Stimulated activated naive CD8-positive, alpha-beta T cell treated with anti-CD3 and anti-CD28 coated beads, Interleukin-15, amount 100 ng/mL, for 72 hours (primary cell): Measurements from ENCODE around the gene TRAPPC2B.

Experiments used
- ATAC-seq: fragments of 150-1000 bp; cut with Tn5 transposase; 2 replicates; pipeline ENCODE4 v1.10.0; 2021; ENCODE audit warnings: mild to moderate bottlenecking, moderate library complexity
- DNase-seq, 2 donors: peaks; one replicate each; pipeline ENCODE4 v3.0.0; 2021 to 2022
- H3K27ac Mint-ChIP-seq, 2 donors: one replicate each; pipeline ENCODE4 v1.8.0; 2022; ENCODE audit warnings: mild to moderate bottlenecking in 2 of 2, mixed read lengths in 2 of 2, moderate library complexity in 2 of 2
- H3K27me3 Mint-ChIP-seq: one replicate; pipeline ENCODE4 v1.8.0; 2022; ENCODE audit warnings: mixed read lengths
- H3K4me1 Mint-ChIP-seq: one replicate; pipeline ENCODE4 v1.8.0; 2022; ENCODE audit warnings: mild to moderate bottlenecking, mixed read lengths
- H3K4me3 Mint-ChIP-seq, 2 donors: one replicate each; pipeline ENCODE4 v1.8.0; 2022; ENCODE audit warnings: mild to moderate bottlenecking in 2 of 2, mixed read lengths in 2 of 2, moderate library complexity in 1 of 2
- H3K9me3 Mint-ChIP-seq, 2 donors: one replicate each; pipeline ENCODE4 v1.8.0; 2022; ENCODE audit warnings: mixed read lengths in 2 of 2

TRAPPC2B gene

GRCh38 chr19:57362997-57363687, at the start of gene TRAPPC2B, which contains the start of gene ZNF547:
TRAPPC2B (plus strand) TSS chr19:57363551; CDS start chr19:57364834, 1,283 bp downstream.
ZNF547 (plus strand) TSS chr19:57363551; CDS start chr19:57368556, 5,005 bp downstream.
- H3K4me3 Mint-ChIP-seq, result peak within 1 kb of the TSS; percentile 98 to 99
- ATAC-seq, result peak; percentile 96
- DNase-seq, result peak; percentile 94 to 99
- H3K27ac Mint-ChIP-seq, result peak within 1 kb of the TSS; percentile 96 to 99
- H3K9me3 Mint-ChIP-seq, result peaks cover 20 to 21% of the 10 kb centered on the region in 2 donors
- no peaks in the 10 kb centered on the region for H3K27me3 Mint-ChIP-seq
- peaks cover 11% of the 10 kb centered on the region for H3K4me1 Mint-ChIP-seq

- H3K27me3 Mint-ChIP-seq, result peaks cover 42% of the 10 kb centered on the region
- no peak for ATAC-seq
- no peak for DNase-seq
- H3K27ac Mint-ChIP-seq, result no peak overlapping the region
- H3K9me3 Mint-ChIP-seq, result peaks cover 35 to 59% of the 10 kb centered on the region in 2 donors
- H3K4me3 Mint-ChIP-seq, result no peak overlapping the region
- no peaks in the 10 kb centered on the region for H3K4me1 Mint-ChIP-seq
Observed at GRCh38 chr19:57314146-57314545, 49.2 kb upstream of the TRAPPC2B start.

GRCh38 chr19:57317503-57317902, 45.8 kb upstream of the TRAPPC2B start:
- ATAC-seq, result no peak
- DNase-seq, result no peak
- Mint-ChIP-seq H3K27me3 (peaks cover 42% of the 10 kb centered on the region), H3K4me1 (peaks cover 25% of the 10 kb centered on the region), H3K4me3 (no peak overlapping the region), H3K27ac (no peak overlapping the region), H3K9me3 (peaks cover 29 to 55% of the 10 kb centered on the region in 2 donors)

- Mint-ChIP-seq H3K27ac (peak overlapping the region; percentile 97 to 99), H3K4me1 (peaks cover 25% of the 10 kb centered on the region), H3K9me3 (peaks cover 27 to 57% of the 10 kb centered on the region in 2 donors), H3K27me3 (peaks cover 34% of the 10 kb centered on the region), H3K4me3 (peak overlapping the region; percentile 93 to 97)
- peak; percentile 1 for ATAC-seq
- no peak for DNase-seq
Observed at GRCh38 chr19:57319869-57320179, 43.5 kb upstream of the TRAPPC2B start.

DNA sequence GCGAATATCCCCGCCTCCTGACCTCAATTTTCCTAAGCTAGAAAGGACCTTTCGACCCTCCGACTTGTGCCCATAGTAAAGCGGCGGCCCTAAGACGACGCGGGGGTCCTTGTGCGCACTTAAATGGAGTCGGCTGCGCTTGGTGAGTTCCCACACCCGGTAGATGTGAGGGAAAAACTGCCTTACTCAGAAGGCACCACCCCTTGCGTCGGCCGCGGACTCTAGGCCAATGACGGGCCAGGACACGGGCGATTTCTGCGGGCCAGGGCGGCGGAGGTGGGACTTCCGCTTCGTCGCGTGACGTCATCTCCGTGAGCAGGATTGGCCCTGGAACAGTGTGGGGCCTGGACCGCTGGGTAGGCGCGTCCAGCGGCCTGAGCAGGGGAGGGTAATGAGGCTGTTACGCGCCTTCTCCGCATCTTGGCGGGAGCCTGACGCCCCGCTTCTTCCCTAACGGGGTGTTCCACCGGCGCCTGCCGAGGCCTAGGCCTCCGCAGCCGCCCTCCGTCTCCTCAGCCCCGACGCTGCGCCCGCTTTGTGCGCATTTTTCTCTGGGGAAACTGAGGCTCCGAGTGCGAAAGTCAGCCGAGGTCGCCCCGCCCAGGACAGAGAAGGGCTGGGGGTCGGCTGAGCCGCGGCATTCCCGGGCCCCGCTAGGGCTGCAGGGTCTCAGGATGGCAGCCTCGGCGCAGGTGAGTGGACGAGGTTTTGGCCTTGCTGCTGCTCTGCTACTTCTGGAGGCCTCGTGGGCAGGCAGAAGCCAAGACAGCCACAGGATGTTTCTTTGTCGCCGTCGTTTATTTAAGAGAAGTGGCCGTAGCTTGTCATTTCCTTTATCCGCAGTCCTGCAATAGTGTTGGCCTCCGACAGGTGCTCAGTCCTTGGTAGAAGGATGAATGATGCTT, 42.9 kb upstream of the TRAPPC2B start, which contains the start of gene ZNF543:
ZNF543 (plus strand) TSS at position 293 of the 905 bp plus-strand sequence; CDS start at position 675, 382 bp downstream.
- peak; percentile 99 for ATAC-seq
- peak within 1 kb of the TSS; percentile 97 to 99 for H3K27ac Mint-ChIP-seq
- H3K9me3 Mint-ChIP-seq, result peaks cover 25 to 51% of the 10 kb centered on the region in 2 donors
- H3K4me3 Mint-ChIP-seq, result peak within 1 kb of the TSS; percentile 93 to 97
- peak; percentile 88 to 94 for DNase-seq
- H3K27me3 Mint-ChIP-seq, result peaks cover 28% of the 10 kb centered on the region
- H3K4me1 Mint-ChIP-seq, result peaks cover 25% of the 10 kb centered on the region

- Mint-ChIP-seq H3K4me3 (peak overlapping the region; percentile 93 to 97), H3K27me3 (peaks cover 22% of the 10 kb centered on the region), H3K27ac (peak overlapping the region; percentile 97 to 99), H3K4me1 (peaks cover 25% of the 10 kb centered on the region), H3K9me3 (peaks cover 18 to 44% of the 10 kb centered on the region in 2 donors)
- no peak for ATAC-seq
- no peak for DNase-seq
Observed at GRCh38 chr19:57321116-57321515, 42.2 kb upstream of the TRAPPC2B start.

GRCh38 chr19:57321751-57322150, 41.6 kb upstream of the TRAPPC2B start:
- H3K27me3 Mint-ChIP-seq, result peaks cover 15% of the 10 kb centered on the region
- H3K27ac Mint-ChIP-seq, result peak overlapping the region in 1 of 2 donors; percentile 42
- peaks cover 25% of the 10 kb centered on the region for H3K4me1 Mint-ChIP-seq
- DNase-seq, result no peak
- H3K9me3 Mint-ChIP-seq, result peaks cover 16 to 41% of the 10 kb centered on the region in 2 donors
- no peak for ATAC-seq
- peak overlapping the region; percentile 93 to 97 for H3K4me3 Mint-ChIP-seq

DNA sequence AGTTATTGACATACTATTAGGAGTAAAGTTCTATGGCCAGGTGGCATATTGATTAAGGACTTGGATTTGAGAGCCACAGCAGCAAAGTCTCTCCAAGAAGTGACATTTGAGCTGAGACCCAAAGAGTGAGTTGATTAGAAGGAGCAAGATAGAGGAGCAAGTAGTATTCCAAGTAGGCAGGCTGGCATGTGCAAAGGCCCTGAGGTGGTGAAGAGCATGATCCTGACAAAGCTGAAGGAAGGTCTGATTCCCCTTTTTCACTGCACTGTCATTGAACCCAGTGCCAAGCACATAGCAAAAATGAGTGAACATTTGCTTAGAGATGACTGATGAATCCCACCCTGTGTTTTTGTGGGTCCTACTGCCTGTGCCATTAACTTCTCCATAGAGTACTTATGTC, 38.4 kb upstream of the TRAPPC2B start:
- Mint-ChIP-seq H3K27me3 (no peaks in the 10 kb centered on the region), H3K4me1 (peaks cover 19% of the 10 kb centered on the region), H3K4me3 (no peak overlapping the region), H3K27ac (no peak overlapping the region), H3K9me3 (peaks cover 18 to 51% of the 10 kb centered on the region in 2 donors)
- ATAC-seq, result no peak
- no peak for DNase-seq

- ATAC-seq, result no peak
- Mint-ChIP-seq H3K4me3 (no peak overlapping the region), H3K4me1 (no peaks in the 10 kb centered on the region), H3K9me3 (peaks cover 18 to 47% of the 10 kb centered on the region in 2 donors), H3K27ac (no peak overlapping the region), H3K27me3 (no peaks in the 10 kb centered on the region)
- no peak for DNase-seq
Observed at GRCh38 chr19:57327993-57328392, 35.4 kb upstream of the TRAPPC2B start.

- Mint-ChIP-seq H3K9me3 (peaks cover 21 to 52% of the 10 kb centered on the region in 2 donors), H3K27me3 (no peaks in the 10 kb centered on the region), H3K4me1 (no peaks in the 10 kb centered on the region), H3K4me3 (no peak overlapping the region), H3K27ac (no peak overlapping the region)
- DNase-seq (no peak), ATAC-seq (no peak)
Observed at GRCh38 chr19:57334191-57334590, 29.2 kb upstream of the TRAPPC2B start.

DNA sequence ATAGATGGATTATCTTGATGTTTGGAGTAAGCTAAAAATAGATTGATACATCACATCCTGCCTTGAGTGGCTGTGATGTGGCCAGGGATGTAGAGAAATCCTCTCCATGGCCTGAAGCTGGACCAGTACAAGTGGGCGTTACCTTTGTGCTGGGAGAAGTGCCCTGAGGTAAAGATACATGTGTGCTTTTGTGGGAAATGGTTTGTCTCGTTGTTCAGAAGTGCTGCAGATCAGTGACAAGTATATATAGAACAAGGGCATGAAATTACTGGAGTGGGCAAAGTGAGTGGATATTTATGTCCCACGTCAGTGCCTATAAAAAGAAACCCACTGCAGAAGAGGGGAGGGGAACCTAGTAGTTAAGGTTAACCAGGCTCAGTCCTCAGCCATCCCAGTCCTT, 24.5 kb upstream of the TRAPPC2B start:
- DNase-seq (no peak), ATAC-seq (no peak)
- H3K27me3 Mint-ChIP-seq, result no peaks in the 10 kb centered on the region
- peaks cover 28 to 52% of the 10 kb centered on the region in 2 donors for H3K9me3 Mint-ChIP-seq
- H3K27ac Mint-ChIP-seq, result no peak overlapping the region
- no peaks in the 10 kb centered on the region for H3K4me1 Mint-ChIP-seq
- H3K4me3 Mint-ChIP-seq, result no peak overlapping the region

- peaks cover 16 to 31% of the 10 kb centered on the region in 2 donors for H3K9me3 Mint-ChIP-seq
- no peaks in the 10 kb centered on the region for H3K4me1 Mint-ChIP-seq
- peaks cover 7% of the 10 kb centered on the region for H3K27me3 Mint-ChIP-seq
- DNase-seq (no peak), ATAC-seq (no peak)
- no peak overlapping the region for H3K27ac Mint-ChIP-seq
- no peak overlapping the region for H3K4me3 Mint-ChIP-seq
Observed at GRCh38 chr19:57342582-57342981, 20.8 kb upstream of the TRAPPC2B start.

DNA sequence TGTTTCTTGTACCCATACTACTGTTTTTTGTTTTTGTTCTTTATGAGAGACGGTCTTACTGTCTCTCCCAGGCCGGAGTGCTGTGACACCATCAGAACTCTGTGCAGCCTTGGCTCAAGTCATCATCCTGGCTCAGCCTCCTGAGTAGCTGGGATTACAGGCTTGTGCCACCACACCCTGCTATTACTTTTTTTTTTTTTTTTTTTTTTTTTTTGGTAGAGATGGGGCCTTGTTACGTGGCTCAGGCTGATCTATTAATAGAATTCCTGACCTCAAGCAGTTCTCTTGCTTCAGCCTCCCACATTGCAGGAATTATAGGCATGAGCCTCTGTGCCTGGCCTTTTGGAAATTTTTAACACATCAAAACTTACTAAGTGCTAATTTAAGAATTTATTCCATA, 15.2 kb upstream of the TRAPPC2B start:
- peaks cover 26% of the 10 kb centered on the region for H3K4me1 Mint-ChIP-seq
- H3K27ac Mint-ChIP-seq, result peak overlapping the region in 1 of 2 donors; percentile 54
- peaks cover 7% of the 10 kb centered on the region for H3K27me3 Mint-ChIP-seq
- no peak overlapping the region for H3K4me3 Mint-ChIP-seq
- H3K9me3 Mint-ChIP-seq, result peaks cover 20 to 29% of the 10 kb centered on the region in 2 donors
- no peak for DNase-seq
- no peak for ATAC-seq

DNA sequence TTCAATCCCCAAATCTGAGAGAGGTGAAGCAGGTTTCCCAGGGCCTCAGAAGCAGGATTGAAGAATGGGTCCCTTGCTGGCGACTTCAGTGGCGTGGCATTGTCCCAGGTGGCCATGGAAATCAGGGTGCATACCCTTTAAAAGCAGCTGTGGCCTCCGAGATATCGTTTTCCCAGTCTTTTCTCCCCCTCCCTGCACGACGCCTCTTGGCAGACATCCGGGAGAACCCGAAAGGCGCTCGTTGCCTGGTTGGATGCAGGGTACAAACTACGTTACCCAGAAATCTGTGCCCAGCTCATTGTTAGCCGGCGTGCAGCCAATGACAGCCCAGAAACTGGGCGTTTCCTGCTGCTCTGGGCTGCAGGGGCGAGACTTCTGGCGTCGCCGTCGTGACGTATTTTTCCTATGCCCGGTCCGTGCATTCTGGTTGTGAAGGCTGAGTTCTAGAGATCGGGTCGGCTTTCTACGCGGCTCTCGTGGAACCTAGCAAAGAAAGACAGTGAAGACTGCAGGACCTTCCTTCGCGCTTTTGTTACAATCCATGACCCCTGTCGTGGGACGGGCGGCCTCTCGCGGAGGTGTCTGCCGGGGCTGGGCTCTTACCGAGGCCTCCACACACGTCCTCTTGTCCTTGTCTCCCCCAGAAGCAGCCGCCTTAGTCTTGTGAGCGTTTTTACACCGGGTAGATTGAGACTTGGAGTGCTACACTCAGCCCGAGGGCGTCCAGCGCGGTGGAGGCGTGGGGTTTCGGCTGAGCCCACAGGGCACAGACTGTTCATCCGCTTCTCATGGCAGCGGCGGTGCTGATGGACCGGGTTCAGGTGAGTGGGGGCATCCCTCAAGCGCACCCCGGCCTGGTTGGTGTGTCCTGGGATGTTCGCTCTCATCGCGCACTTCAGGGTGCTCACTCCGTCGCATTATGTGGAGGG, 12.2 kb upstream of the TRAPPC2B start, which contains the start of gene ZNF304:
ZNF304 (plus strand) TSS at position 395 of the 929 bp plus-strand sequence; CDS start at position 789, 394 bp downstream.
- peak; percentile 100 for ATAC-seq
- H3K27me3 Mint-ChIP-seq, result peaks cover 7% of the 10 kb centered on the region
- peaks cover 35 to 50% of the 10 kb centered on the region in 2 donors for H3K9me3 Mint-ChIP-seq
- peak within 1 kb of the TSS; percentile 95 to 99 for H3K4me3 Mint-ChIP-seq
- peak; percentile 74 to 85 for DNase-seq
- H3K27ac Mint-ChIP-seq, result peak within 1 kb of the TSS; percentile 92 to 96
- peaks cover 31% of the 10 kb centered on the region for H3K4me1 Mint-ChIP-seq
